Calu3 (cell line): ENCODE data around the gene RPGRIP1. TPM values are rescaled to one million over a fixed set of nuclear protein-coding genes. Genes with fewer than 3 reads are reported as not detected.
A peak's percentile ranks its signal among the peaks of the same experiment; 100 is the strongest.
"Not testable (repeated sequence)": the region's sequence is repeated elsewhere in the genome, so short reads cannot be mapped to it uniquely, and the experiment has no call there.

Experiments
- BruUV-seq: library from RNA; stranded (reverse); fragments of 400-500 nt; replicated peaks from 2 replicates; lab custom pipeline; 2021; lab: Mats Ljungman, UMichigan
- CTCF ChIA-PET: fragments of 300-600 bp; sonication (Branson Sonifier 250); formaldehyde crosslinking; loops from one replicate; lab custom pipeline; 2022; ENCODE audit warnings: antibody characterized with exemption; lab: Charles Lee
- DNase-seq: peaks from one replicate; pipeline ENCODE4 v3.0.0; 2022
- H3K27ac Mint-ChIP-seq: one replicate; pipeline ENCODE4 v1.8.0; 2022; ENCODE audit warnings: mixed read lengths; ENCODE audit not compliant: unreplicated experiment
- H3K27me3 Mint-ChIP-seq: one replicate; pipeline ENCODE4 v1.8.0; 2022; ENCODE audit warnings: mixed read lengths; ENCODE audit not compliant: unreplicated experiment
- H3K36me3 Mint-ChIP-seq: one replicate; pipeline ENCODE4 v1.8.0; 2022; ENCODE audit warnings: mild to moderate bottlenecking, moderate library complexity, mixed read lengths; ENCODE audit not compliant: insufficient read depth, unreplicated experiment
- H3K4me1 Mint-ChIP-seq: one replicate; pipeline ENCODE4 v1.8.0; 2022; ENCODE audit warnings: mild to moderate bottlenecking, low read depth, mixed read lengths; ENCODE audit not compliant: unreplicated experiment
- H3K4me3 Mint-ChIP-seq: one replicate; pipeline ENCODE4 v1.8.0; 2022; ENCODE audit warnings: mild to moderate bottlenecking, low read depth, moderate library complexity, mixed read lengths; ENCODE audit not compliant: unreplicated experiment
- H3K9me3 Mint-ChIP-seq: one replicate; pipeline ENCODE4 v1.8.0; 2022; ENCODE audit warnings: low read depth, mixed read lengths; ENCODE audit not compliant: unreplicated experiment
- CTCF ChIP-seq: fragments of 200-600 bp; IDR thresholded peaks from one replicate; pipeline ENCODE4 v1.8.0; 2022; ENCODE audit warnings: antibody characterized with exemption; ENCODE audit not compliant: unreplicated experiment
- intact Hi-C: fragments of 100-400 bp; cut with micrococcal nuclease; formaldehyde crosslinking; loops from one replicate; pipeline ENCODE4 v1.10.0; 2022; ENCODE audit not compliant: unreplicated experiment
- total RNA-seq: library from RNA; stranded (reverse); gene quantifications from 2 replicates; pipeline ENCODE4 v1.2.3, GENCODE V29; 2022

RPGRIP1 gene
- total RNA-seq, 1 experiment from 2014 or later: not detected

GRCh38 chr14:21269252-21270046 is 10.4 kb upstream of the RPGRIP1 start, which contains the start of gene HNRNPC:
HNRNPC (minus strand) TSS chr14:21269442; CDS start chr14:21234193, 35,249 bp downstream.
- H3K9me3 Mint-ChIP-seq: no peaks in the 10 kb centered on the region
- TF ChIP-seq CTCF: no peak
- H3K27ac Mint-ChIP-seq: peak within 1 kb of the TSS; percentile 99
- CTCF ChIA-PET: no interaction called here
- H3K36me3 Mint-ChIP-seq: peaks cover 59% of the 10 kb centered on the region
- intact Hi-C loops: loop anchor here (5.0 kb wide), 3 partner anchors 37 to 113 kb away; partner anchors contain the start of gene SUPT16H
- H3K4me1 Mint-ChIP-seq: no peaks in the 10 kb centered on the region
- peak; percentile 100 for DNase-seq
- H3K4me3 Mint-ChIP-seq: peak within 1 kb of the TSS; percentile 93
- H3K27me3 Mint-ChIP-seq: no peaks in the 10 kb centered on the region
- no TSS peak for BruUV-seq

- H3K4me1 Mint-ChIP-seq, intact Hi-C loops, H3K9me3 Mint-ChIP-seq, DNase-seq, BruUV-seq, H3K27me3 Mint-ChIP-seq, H3K4me3 Mint-ChIP-seq, H3K27ac Mint-ChIP-seq: not testable (repeated sequence)
- CTCF ChIA-PET: interaction anchor here (0.6 kb wide), 1 partner anchor 27 kb away, joined by 12 read pairs; no protein-coding TSS in a partner anchor
- H3K36me3 Mint-ChIP-seq: peaks cover 27% of the 10 kb centered on the region
Observed at GRCh38 chr14:21272661-21273060, 7.2 kb upstream of the RPGRIP1 start.

- Mint-ChIP-seq H3K36me3 (peaks cover under 1% of the 10 kb centered on the region), H3K4me1 (no peaks in the 10 kb centered on the region), H3K9me3 (no peaks in the 10 kb centered on the region), H3K4me3 (no peak overlapping the region), H3K27me3 (no peaks in the 10 kb centered on the region), H3K27ac (no peak overlapping the region)
- BruUV-seq: no TSS peak
- DNase-seq: no peak
- intact Hi-C loops: no loop called here
- no peak for TF ChIP-seq CTCF
- CTCF ChIA-PET: interaction anchor here (0.6 kb wide), 1 partner anchor 56 kb away, joined by 3 read pairs; no protein-coding TSS in a partner anchor
Observed at GRCh38 chr14:21275261-21275858, 4.5 kb upstream of the RPGRIP1 start.

GRCh38 chr14:21278632-21279031 is 1.3 kb upstream of the RPGRIP1 start:
- BruUV-seq: no TSS peak

GRCh38 chr14:21281917-21282316 is 2.0 kb downstream of the RPGRIP1 start:
- H3K27ac Mint-ChIP-seq, CTCF ChIA-PET, H3K9me3 Mint-ChIP-seq, H3K4me1 Mint-ChIP-seq, H3K4me3 Mint-ChIP-seq, DNase-seq, H3K27me3 Mint-ChIP-seq, BruUV-seq, H3K36me3 Mint-ChIP-seq, intact Hi-C loops: not testable (repeated sequence)

More at GRCh38 chr14:21278632-21279031, 1.3 kb upstream of the RPGRIP1 start:
- Mint-ChIP-seq H3K4me1 (no peaks in the 10 kb centered on the region), H3K9me3 (no peaks in the 10 kb centered on the region), H3K27ac (no peak overlapping the region), H3K36me3 (no peaks in the 10 kb centered on the region), H3K4me3 (no peak overlapping the region), H3K27me3 (no peaks in the 10 kb centered on the region)
- CTCF ChIA-PET: interaction anchor here (0.7 kb wide), 1 partner anchor 539 kb away, joined by 4 read pairs; no protein-coding TSS in a partner anchor
- intact Hi-C loops: no loop called here
- no peak for DNase-seq
- TF ChIP-seq CTCF: no peak

- BruUV-seq, H3K4me1 Mint-ChIP-seq, H3K9me3 Mint-ChIP-seq, H3K36me3 Mint-ChIP-seq, H3K4me3 Mint-ChIP-seq, DNase-seq, H3K27ac Mint-ChIP-seq, intact Hi-C loops, CTCF ChIA-PET, H3K27me3 Mint-ChIP-seq: not testable (repeated sequence)
Observed at GRCh38 chr14:21286516-21286915, 6.6 kb downstream of the RPGRIP1 start.
